Lung (tissue), 12 donors: ENCODE measurements around the gene RHOJ. TPM values are rescaled to one million over a fixed set of nuclear protein-coding genes. Genes with fewer than 3 reads are reported as not detected.

Experiments
- ATAC-seq: fragments of 200-7000 bp; cut with Tn5 transposase; one replicate; pipeline ENCODE4 v1.9.1; 2020; ENCODE audit warnings: moderate number of reproducible peaks; ENCODE audit not compliant: insufficient read depth, low FRiP score
- DNase-seq, 3 donors: peaks; one replicate each; pipeline ENCODE4 v3.0.0-alpha.2; 2013 to 2017
- H3K27ac ChIP-seq, 2 donors: one replicate each; pipeline ENCODE4 v1.5.1; 2013; ENCODE audit warnings: mild to moderate bottlenecking in 2 of 2, moderate library complexity in 2 of 2, control low read depth in 1 of 2, inconsistent platforms in 1 of 2, low read depth in 1 of 2, low read length in 1 of 2
- H3K27me3 ChIP-seq, 3 donors: one replicate each; pipeline ENCODE4 v1.5.1; 2013; ENCODE audit warnings: low read length in 2 of 3; ENCODE audit not compliant: control insufficient read depth in 3 of 3, insufficient read depth in 3 of 3
- H3K36me3 ChIP-seq, 4 donors: one replicate each; pipeline ENCODE4 v1.5.1; 2013; ENCODE audit warnings: low read length in 4 of 4, mild to moderate bottlenecking in 1 of 4, moderate library complexity in 1 of 4; ENCODE audit not compliant: control insufficient read depth in 4 of 4, insufficient read depth in 4 of 4
- H3K4me1 ChIP-seq, 5 donors: one replicate each; pipeline ENCODE4 v1.5.1; 2013; ENCODE audit warnings: low read length in 5 of 5, mild to moderate bottlenecking in 2 of 5, moderate library complexity in 1 of 5; ENCODE audit not compliant: control insufficient read depth in 5 of 5, insufficient read depth in 5 of 5
- H3K4me3 ChIP-seq: one replicate; pipeline ENCODE4 v1.5.1; 2013; ENCODE audit warnings: mild to moderate bottlenecking, control low read depth, moderate library complexity
- H3K9ac ChIP-seq, 2 donors: one replicate each; pipeline ENCODE4 v1.5.1; 2013; ENCODE audit warnings: low read length in 2 of 2, control low read depth in 1 of 2; ENCODE audit not compliant: insufficient read depth in 1 of 2
- H3K9me3 ChIP-seq, 4 donors: one replicate each; pipeline ENCODE4 v1.5.1; 2013; ENCODE audit warnings: low read length in 3 of 4, mild to moderate bottlenecking in 1 of 4, moderate library complexity in 1 of 4; ENCODE audit not compliant: control insufficient read depth in 4 of 4, insufficient read depth in 3 of 4
- CTCF ChIP-seq: IDR thresholded peaks from 2 replicates; pipeline ENCODE4 v1.5.1; 2012; ENCODE audit warnings: mild to moderate bottlenecking; ENCODE audit errors: control extremely low read depth, extremely low read depth
- WGBS, 2 donors: extraction: QIAGEN DNeasy Blood & Tissue Kit; methylation state at CpG; one replicate each; pipeline ENCODE4 v1.1.7; 2013; 5-methylcytosine and 5-hydroxymethylcytosine counted together
- polyA plus RNA-seq, 2 donors: library from polyadenylated mRNA; stranded (reverse); fragments of 200-250 nt; gene quantifications; one replicate each; pipeline ENCODE4 v1.2.1, GENCODE V29; 2013
- total RNA-seq, 2 donors: library from RNA; depleted of rRNA in 1 of 2; stranded (reverse); fragments of >200 nt in 1 of 2; gene quantifications; one replicate each; pipeline ENCODE4 v1.2.1, GENCODE V29; 2014 to 2021
- donor health status: control.
- donor health status: control.
- donor health status: Bipolar disorder and iron deficiency.
- donor health status: healthy.
- donor health status: DM: yes; HTN: yes; CAD: no.

Gene RHOJ
- total and polyA plus RNA-seq, 4 donors, result 10.2 to 25.7 (median 17.8) TPM

- ATAC-seq (no peak), DNase-seq (no peak)
- no peak overlapping the region for H3K9ac ChIP-seq
- no peak overlapping the region for H3K4me3 ChIP-seq
- no peaks in the 10 kb centered on the region for H3K27me3 ChIP-seq
- no peak overlapping the region for H3K27ac ChIP-seq
- no peaks in the 10 kb centered on the region for H3K9me3 ChIP-seq
- peaks cover 4 to 23% (median 9%) of the 10 kb centered on the region in 4 donors for H3K36me3 ChIP-seq
- TF ChIP-seq CTCF, result no peak
- WGBS, 2 donors, result 84 to 93% methylated on average over 6 of the region's 6 CpGs
- H3K4me1 ChIP-seq, result peaks cover 0 to 14% (median 2%) of the 10 kb centered on the region in 5 donors
These were observed 83.6 kb downstream of the RHOJ start for GRCh38 chr14:63287666-63288483.

- Histone ChIP-seq H3K9ac (no peak overlapping the region), H3K27me3 (no peaks in the 10 kb centered on the region), H3K36me3 (peaks cover 4 to 23% (median 14%) of the 10 kb centered on the region in 4 donors), H3K4me3 (no peak overlapping the region), H3K9me3 (no peaks in the 10 kb centered on the region), H3K4me1 (peaks cover 0 to 6% (median 2%) of the 10 kb centered on the region in 5 donors), H3K27ac (no peak overlapping the region)
- DNase-seq, result no peak
- 89 to 90% methylated on average over 1 of the region's 1 CpG for WGBS, 2 donors
- no peak for TF ChIP-seq CTCF
- ATAC-seq, result no peak
These were observed 84.6 kb downstream of the RHOJ start for GRCh38 chr14:63288853-63289252.

- ATAC-seq (no peak), DNase-seq (no peak)
- WGBS, 2 donors, result 89 to 92% methylated on average over 12 of the region's 12 CpGs
- Histone ChIP-seq H3K9ac (no peak overlapping the region), H3K9me3 (peaks cover 0 to 2% (median 0%) of the 10 kb centered on the region in 4 donors), H3K27me3 (no peaks in the 10 kb centered on the region), H3K4me3 (no peak overlapping the region), H3K4me1 (peaks cover 0 to 2% (median 0%) of the 10 kb centered on the region in 5 donors), H3K36me3 (peaks cover 3 to 19% (median 12%) of the 10 kb centered on the region in 4 donors), H3K27ac (no peak overlapping the region)
- TF ChIP-seq CTCF, result no peak
These were observed 86.6 kb downstream of the RHOJ start for GRCh38 chr14:63290741-63291430.
